HG03095 (cell line): Measurements from ENCODE around the gene TBX20.

ENCODE experiments used
- ATAC-seq: cut with Tn5 transposase; IDR thresholded peaks from one replicate; pipeline ENCODE4 v1.9.1; 2021; ENCODE audit warnings: moderate library complexity; ENCODE audit not compliant: unreplicated experiment

TBX20 gene, protein sequence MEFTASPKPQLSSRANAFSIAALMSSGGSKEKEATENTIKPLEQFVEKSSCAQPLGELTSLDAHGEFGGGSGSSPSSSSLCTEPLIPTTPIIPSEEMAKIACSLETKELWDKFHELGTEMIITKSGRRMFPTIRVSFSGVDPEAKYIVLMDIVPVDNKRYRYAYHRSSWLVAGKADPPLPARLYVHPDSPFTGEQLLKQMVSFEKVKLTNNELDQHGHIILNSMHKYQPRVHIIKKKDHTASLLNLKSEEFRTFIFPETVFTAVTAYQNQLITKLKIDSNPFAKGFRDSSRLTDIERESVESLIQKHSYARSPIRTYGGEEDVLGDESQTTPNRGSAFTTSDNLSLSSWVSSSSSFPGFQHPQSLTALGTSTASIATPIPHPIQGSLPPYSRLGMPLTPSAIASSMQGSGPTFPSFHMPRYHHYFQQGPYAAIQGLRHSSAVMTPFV

DNA sequence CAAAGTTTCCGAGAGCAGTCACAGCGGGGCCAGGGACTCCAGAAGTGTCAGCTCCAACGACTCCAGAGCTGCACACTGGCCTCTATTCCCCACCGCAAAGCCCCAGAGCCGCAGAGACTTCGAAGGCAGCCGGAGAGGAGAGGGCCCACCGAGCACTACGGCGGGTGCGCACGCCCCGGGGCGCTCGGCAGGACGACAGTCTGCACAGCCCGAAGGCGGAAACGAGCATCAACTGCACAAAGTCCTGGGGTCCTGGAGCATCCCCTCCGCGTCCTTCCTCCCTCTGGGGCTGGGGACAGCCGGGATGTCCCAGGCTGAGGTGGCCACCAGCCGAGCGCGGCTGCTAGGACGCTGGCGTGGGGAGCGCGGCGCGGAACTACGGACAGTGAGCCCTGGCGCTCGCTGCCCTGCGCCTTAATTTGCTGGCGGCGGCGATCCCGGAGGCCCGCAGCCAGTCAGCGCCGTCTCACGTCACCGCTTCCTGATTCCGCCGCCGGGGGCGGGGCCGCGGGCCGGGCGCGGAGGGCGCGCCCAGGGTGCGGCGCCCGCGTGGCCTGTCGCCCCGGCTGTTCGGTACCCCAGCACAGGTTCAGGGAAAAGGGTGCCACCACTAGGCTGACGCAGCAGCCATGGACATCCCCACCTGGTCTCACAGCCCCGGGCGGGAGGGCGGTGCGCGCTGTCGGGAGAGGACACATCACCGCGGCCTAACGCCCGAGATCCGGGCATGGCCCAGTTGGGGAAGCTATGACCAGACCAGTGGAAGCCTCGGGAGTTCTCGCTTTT lies at the start of gene TBX20:
TSS of gene TBX20 (minus strand) at position 391 of the 786 bp plus-strand sequence. CDS start 480 bp downstream, outside the sequence.
- ATAC-seq: peak; percentile 46

DNA sequence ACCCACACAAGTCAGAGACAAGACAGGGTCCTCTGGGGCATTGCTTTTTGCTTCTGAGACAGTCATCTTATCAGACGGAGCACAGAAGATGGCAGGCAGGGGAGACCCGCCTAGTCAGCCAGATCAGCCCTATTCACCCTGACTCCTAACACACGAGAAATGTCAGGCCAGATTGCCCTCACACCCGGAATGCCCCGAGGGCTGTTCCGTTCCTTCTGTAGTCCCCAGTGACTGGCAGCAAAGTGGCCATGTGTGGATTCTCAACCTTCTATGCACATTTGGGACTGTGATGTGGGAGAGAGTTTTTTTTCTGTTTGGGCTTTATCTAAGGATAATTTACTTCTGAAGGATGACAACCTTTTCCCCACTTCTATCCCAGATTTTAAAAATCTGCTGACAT lies 35.5 kb upstream of the TBX20 start:
- no peak for ATAC-seq

DNA sequence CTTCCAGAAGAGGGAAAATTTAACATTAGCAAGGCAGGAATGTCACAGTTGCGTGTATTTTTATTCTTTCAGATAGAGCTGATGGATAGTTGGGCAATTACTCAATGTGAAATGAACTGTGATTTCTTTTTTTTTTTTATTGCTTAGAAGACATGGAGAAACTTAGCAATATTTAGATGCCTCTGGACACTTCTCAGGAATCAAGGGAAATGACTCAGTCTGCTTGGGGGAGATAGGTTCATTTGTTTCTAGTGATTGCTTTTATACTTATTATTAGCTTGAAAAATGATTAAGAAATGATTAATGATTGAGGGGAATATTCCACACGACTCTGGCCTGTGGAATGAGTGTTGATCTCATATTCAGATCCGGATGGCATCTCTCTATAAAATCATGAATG lies 33.1 kb upstream of the TBX20 start:
- ATAC-seq: no peak

DNA sequence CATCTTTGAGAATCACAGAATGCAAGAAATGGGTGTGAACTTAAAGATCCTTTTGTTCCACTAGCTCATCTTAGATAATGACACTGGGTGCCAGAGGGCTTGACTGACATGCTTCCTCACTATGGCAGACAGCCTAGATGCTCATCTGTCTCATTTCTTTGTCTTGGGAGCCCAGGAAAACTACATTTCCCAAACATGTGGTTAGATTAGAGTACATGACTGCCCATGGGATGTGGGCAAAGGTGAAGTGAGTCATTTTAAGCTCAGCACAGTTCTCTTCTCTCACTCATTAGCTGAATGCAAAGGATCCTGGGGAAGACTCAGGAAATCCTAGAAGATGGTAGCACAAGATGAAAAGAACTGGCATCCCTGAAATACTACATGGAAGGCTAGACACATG lies 32.5 kb upstream of the TBX20 start:
- ATAC-seq: no peak

DNA sequence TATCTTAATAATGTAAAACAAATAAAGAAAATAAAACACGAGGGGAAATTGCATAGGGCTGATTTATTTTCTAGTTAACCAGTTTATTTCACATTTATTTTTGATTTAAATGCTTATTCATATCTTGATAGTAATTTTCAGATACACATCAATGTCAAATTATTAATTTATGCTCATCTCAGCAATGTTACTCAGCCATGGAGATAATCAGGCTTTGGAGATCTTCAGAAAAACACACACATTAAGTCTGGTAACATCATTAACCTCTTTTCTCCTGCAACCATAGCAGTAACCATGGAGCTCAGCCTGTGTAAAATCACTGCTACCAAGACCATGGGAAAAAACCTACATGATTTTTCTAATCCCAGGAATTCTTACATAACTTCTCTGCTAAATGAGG lies 31.9 kb upstream of the TBX20 start:
- no peak for ATAC-seq

DNA sequence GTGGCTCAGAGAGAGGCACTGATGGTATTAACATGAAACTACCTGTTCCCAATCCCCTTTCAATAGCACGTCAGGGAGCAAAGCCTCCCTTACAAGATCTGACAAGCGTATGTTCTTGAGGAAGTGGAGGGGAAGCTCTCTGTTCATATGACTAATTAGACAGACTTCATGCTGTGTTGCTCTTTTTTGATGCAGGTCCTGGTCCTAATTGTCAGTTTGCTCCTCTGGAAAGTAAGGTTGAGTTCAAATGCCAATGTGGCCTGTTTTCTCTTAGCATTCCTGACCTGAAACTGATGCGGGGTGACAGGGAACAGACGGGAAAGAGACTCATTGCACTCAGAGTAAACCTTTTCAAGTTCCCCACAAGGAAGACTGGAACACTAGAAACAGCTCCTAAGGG lies 27.0 kb upstream of the TBX20 start:
- no peak for ATAC-seq

DNA sequence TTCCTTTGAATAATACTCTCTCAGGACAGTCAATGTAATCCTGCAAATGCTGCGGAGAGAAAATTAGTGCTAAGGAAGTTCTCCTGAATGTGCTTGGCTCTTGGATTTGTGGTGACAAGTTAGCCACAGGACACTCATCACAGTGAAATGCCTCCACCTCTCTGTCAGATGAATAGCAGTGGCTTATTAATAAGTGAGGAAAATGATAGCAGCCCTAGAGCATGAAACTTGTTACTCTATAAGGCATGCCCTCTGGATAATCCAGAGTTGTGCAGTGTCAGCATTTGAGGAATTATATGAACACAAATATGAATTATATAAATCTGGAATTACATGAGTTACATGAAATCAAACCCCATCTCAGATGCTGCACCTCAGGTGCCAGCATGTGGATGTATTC lies 23.5 kb upstream of the TBX20 start:
- no peak for ATAC-seq

DNA sequence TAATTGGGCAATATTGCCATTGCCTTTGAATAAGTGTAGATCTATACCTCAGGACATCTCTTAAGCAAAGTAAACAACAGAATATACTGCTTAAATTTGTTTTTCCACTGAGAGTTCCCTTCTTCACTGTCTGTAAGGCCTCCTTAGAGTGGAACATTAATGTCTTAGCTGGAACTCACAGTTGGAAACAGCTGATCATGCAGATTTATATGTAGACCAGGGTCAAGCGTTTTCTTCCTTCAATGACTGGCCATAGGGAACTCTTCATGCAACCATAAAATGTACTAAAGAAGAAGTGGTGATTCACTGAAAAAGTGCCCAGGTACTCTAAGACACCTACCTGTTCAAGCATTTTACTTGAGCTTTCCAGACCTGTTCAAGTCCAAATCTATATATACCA lies 18.3 kb upstream of the TBX20 start:
- ATAC-seq: no peak

DNA sequence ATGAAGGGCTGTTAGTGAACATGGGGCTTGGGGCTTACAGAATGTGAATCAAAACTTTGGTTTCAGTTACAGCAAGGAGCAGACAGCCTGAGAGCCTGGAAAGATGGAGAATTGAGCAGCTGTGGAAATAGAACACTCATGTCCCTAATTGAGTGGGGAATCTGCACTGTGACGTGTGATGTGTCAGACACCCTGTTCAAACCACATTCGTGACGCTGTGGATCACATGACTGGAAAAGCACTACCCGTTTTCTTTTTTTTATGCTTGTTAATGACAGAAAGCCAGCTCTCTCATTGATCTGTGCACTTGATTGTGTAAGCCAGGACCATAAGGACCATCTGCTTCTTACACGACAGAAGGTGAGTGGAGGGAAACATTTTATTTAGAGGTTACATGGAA lies 15.1 kb upstream of the TBX20 start:
- ATAC-seq: no peak

DNA sequence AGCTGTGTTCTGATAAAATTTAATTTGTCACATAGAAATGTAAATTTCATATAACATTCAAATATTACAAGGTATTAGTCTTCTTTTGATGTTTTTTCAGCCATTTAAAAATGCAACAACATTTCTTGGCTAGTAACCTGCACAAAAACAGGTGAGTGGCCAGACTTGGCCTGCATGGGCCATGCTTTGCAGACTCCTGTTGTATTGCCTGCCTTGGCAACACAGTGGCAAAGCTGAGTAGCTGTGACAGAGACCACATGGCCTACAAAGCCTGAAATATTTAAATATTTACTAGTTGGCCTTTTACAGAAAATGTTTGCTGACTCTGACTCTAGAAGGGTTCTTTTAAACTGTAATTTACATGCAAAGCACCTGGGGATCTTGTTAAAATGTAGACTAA lies 13.5 kb upstream of the TBX20 start:
- no peak for ATAC-seq

DNA sequence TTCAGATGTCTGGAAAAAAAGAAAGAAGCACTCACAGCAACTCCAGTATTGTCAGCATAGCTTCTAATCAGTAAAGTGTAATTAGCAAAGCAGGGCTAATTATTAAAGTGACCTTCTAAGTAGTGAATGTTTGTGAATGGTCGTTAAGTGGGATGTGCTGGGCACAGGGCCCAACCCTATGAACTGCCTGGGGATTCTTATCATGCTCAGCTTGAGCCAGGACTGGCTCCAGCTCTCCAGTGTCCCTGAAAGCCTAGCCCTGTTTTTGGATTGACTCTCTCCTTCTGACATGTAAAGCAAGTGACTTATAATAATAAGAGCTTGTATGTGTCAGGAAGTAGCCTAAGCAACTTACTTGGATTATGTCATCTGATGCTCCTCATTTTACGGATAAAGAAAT lies 9.5 kb upstream of the TBX20 start:
- no peak for ATAC-seq

DNA sequence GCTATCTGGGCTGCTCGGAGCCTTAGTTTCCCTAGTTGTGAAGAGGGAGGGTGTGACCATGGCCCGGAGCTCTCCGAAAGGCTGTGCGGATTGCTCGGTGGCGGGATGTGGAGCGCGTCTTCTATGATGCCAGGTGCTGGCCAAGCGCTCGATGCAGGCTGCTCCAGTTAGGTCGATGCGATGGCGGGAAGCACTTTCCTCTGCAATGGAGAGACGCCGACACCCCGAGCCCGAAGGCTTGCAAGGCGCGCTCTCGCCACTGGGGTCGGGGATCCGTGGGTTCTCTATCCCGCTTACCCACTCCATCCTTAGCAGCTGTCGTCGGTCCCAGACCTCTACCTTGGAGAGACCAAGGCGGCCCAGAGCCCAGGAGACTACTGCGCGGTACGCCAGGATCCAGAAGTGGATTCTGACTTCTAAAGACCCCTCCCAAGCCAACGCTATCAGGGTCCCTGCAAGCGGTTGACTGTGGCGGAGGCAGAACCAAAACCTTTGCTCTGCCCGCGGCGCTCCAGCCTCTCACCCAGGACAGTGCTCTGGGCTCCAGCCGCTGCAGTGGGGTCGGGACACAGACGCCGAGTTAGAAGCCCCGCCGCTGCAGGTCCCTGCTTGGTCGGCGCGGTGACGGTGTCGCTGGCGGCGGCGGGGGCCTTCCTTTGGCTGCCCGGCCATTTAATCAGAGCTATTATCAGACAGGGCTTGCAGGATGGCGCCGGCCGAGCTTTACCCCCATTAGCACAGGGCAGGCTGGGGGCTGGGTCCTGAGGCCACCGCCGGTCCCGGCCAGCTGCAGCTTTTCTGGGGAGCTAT lies 7.8 kb upstream of the TBX20 start:
- ATAC-seq: no peak

DNA sequence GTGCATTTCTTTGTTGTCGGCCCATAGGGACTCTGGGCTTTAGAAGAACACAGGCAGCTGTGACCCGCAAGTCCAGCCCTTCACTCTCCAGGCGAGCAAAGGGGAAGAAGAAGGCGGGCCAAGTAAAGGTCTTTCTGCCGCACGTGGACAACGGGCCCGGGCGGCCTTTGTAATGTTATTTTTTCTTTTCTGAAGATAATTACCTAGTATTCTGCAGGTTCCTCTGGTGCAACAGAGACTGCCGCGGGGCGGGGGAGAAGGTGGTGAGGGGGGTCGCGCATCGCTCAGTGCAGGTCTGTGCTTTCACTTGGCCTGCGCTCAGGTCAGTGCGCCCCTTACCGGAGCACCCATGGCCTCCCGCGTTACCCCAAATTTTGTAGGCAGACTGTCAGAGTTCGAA lies 7.1 kb upstream of the TBX20 start:
- ATAC-seq: no peak

DNA sequence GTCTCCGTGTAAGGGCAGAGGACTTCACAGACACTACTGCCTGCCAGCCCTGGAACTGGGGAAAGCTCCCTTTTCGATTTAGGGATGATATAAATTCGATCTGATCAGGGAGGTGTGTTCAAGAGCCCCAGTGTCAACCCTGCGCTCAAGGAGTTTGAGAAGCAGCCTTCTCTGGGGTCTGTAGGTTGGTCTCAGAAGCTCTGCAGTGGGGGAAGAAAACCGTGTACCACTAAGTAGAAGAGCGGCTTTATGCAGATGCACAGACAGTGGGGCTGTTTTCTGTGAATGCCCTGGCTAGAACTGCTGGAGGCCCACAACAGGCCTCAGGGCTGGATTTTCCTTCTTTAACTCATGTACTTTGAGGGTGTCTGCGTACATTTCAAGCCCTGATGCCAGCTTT lies 6.3 kb upstream of the TBX20 start:
- ATAC-seq: no peak

DNA sequence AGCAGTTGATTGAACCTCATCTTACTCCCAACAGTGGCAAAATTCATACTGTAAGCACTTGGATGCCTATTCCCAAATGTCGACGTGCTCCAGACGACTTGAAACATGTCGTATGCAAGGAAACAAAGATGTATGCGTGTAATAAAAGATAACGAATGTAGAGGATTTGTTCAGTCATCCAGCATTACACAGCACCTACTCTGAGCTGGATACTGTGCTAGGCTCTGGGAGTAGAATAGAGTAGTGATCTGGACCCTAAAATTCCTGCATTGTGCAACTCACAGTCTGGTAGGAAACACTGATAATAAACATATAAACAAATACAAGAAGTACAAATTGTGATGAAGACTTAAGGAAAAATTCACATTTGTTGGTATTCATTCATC lies 5.6 kb upstream of the TBX20 start:
- ATAC-seq: no peak

DNA sequence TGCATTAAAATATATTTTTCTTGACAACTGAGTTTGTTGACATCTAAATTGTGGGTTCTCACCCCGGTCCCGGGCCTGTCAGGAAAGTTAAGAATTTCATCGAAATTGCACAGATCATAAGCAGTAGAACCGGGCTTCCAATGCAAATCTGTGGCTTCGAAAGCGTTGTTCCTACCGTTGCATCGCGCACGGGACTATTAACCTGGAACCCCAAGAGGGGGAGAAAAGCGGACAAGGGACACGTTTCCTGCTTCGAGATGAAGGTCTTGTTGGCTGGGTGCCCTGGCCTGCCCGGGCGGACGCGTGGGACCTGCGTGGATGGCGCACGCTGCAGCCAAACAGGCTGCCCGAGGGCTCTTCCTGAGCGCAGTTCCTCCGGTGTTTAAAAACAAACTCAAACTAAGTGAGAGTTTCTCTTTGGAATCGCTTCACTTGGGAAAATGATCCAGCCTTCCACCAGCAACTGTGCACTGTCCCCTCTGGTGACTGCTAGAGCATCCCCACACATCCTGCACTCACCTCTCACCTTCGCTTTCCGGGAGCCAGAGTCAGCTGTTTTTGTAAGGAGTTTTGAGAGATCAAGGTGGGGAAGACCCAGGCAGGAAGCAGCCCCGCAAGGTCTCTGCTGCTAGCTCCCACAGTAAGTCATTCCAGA lies 5.1 kb upstream of the TBX20 start:
- ATAC-seq: no peak

DNA sequence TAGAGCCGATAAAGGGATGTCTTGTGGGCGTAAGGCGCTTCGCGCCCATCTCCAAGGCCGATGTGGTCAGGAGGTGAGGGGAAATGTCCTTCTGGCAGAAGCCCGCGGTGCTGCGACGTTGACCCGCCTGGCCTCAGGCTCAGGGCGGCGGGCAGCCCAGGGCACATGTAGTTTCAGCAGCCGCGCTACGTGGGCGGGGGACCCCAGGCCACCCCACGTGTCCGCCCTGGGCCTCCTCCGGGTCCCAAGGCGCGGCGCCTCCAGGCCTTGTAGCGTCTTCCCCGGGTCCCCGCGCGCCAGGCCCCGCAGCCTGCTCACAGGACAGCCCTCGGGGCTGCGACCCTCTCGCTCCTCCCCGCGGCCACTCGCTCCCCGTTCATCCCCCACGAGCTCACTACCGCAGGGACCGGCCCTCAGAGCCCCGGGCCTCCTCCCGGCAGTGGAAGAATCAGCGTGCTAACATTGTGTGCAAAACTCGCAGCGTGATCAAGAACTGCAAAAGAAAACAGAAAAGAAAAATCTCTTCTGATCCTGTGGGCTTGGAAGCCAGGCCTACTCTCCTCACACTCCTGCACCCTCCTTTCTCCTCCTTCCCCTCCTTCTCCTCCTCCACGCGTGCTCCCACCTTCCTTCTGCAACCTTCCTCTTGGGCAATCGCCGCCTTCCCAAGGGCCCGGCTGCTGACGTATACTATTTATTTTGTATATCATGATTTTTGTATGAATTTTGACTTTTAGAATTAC lies 4.4 kb upstream of the TBX20 start:
- ATAC-seq: no peak

DNA sequence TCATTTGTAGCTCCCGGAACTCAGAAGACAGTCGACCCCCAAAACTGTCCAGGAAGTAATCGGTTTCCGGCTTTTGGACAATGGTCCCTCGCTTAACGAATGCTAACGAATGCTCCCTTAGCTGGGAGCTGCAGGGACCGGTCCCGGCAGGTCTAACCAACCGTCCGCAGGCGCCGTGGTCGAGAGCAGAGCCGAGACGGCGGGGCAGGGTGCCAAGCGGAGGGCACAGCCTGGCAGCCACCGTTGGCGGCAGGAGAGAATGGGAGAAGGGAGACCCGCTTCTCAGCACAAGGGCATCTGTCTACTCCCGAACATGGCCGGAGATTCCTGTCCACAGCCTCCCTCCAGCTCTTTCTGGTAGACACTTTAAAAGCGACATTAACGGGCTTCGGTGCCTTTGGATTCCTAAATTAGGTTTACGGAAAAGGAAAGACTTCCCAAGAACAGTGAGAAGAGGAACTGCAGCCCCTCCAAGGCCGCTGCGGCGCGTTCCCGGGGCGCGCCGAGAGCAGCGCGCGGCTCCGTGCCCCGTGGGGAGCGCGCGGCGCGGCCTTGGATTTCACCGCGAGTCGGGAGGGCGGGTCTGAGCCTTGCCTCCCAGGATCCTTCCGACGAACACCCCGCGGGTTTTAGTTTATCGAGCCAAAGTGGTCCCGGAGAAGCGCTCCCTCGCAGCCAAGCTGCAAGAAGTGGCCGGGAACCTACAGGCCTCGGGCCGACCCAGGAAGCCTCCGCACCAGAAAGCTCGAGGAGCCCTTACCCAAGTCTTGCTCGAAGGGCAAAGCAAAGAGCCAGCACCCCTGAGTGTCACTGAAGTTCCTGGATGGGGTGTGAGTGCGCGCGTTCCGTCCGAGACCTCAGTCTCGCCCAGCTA lies 3.6 kb upstream of the TBX20 start:
- ATAC-seq: no peak
